Measurements from ENCODE around the gene ESRRA. TPM values are rescaled to one million over a fixed set of nuclear protein-coding genes. Genes with fewer than 3 reads are reported as not detected.

The ESRRA gene
- polyA plus RNA-seq, 1 experiment = 5.5 TPM

GRCh38 chr11:64269540-64270220 lies 35.6 kb upstream of the ESRRA start:
- Histone ChIP-seq H3K27ac (ENCODE audit: low read depth, low read length) (peak overlapping the region; percentile 95), H3K4me3 (ENCODE audit: low read depth, low read length) (peak overlapping the region; percentile 74), H3K27me3 (ENCODE audit: control insufficient read depth, insufficient read depth, low read length) (no peaks in the 10 kb centered on the region), H3K9me3 (ENCODE audit: control insufficient read depth, insufficient read depth, low read length) (no peaks in the 10 kb centered on the region; the same call in 1 of the 2 replicates)
- no peak; the same call in 1 of the 2 replicates for TF ChIP-seq CTCF (IDR thresholded peaks at IDR 0.05; ENCODE audit: low read depth, low read length)
- POLR2A ChIA-PET = interaction anchor here (0.7 to 4.1 kb wide), 11 partner anchors 15 to 96 kb away, joined by 3 to 28 read pairs (median 4); partner anchors contain the start of genes BAD, GPR137, PRDX5 and STIP1
- CTCF ChIA-PET = interaction anchor here (1.0 to 4.0 kb wide), 5 partner anchors 19 to 86 kb away, joined by 3 to 24 read pairs (median 10); partner anchors contain the start of genes CATSPERZ and PLCB3
- DNase-seq (ENCODE audit: low read depth, low spot score) = peak; percentile 100

GRCh38 chr11:64275031-64275800 lies 30.1 kb upstream of the ESRRA start:
- CTCF ChIA-PET = interaction anchor here (0.9 to 1.5 kb wide), 3 partner anchors 22 to 26 kb away, joined by 3 to 16 read pairs (median 5); no protein-coding TSS in a partner anchor
- Histone ChIP-seq H3K27ac (ENCODE audit: low read depth, low read length) (no peak overlapping the region), H3K4me3 (ENCODE audit: low read depth, low read length) (no peak overlapping the region), H3K27me3 (ENCODE audit: control insufficient read depth, insufficient read depth, low read length) (no peaks in the 10 kb centered on the region), H3K9me3 (ENCODE audit: control insufficient read depth, insufficient read depth, low read length) (no peaks in the 10 kb centered on the region; the same call in 1 of the 2 replicates)
- TF ChIP-seq CTCF (IDR thresholded peaks at IDR 0.05; ENCODE audit: low read depth, low read length) = no peak
- DNase-seq (ENCODE audit: low read depth, low spot score) = no peak
- POLR2A ChIA-PET = no interaction called here

GRCh38 chr11:64275841-64276240 lies 29.5 kb upstream of the ESRRA start:
- TF ChIP-seq CTCF (IDR thresholded peaks at IDR 0.05; ENCODE audit: low read depth, low read length) = no peak
- ChIA-PET CTCF (interaction anchor here (0.9 to 1.5 kb wide), 3 partner anchors 21 to 29 kb away, joined by 3 to 5 read pairs (median 5); no protein-coding TSS in a partner anchor), POLR2A (no interaction called here)
- no peak overlapping the region for H3K4me3 ChIP-seq (ENCODE audit: low read depth, low read length)
- H3K27ac ChIP-seq (ENCODE audit: low read depth, low read length) = no peak overlapping the region
- no peaks in the 10 kb centered on the region for H3K27me3 ChIP-seq (ENCODE audit: control insufficient read depth, insufficient read depth, low read length)
- no peaks in the 10 kb centered on the region; the same call in 1 of the 2 replicates for H3K9me3 ChIP-seq (ENCODE audit: control insufficient read depth, insufficient read depth, low read length)
- no peak for DNase-seq (ENCODE audit: low read depth, low spot score)

- POLR2A ChIA-PET = no interaction called here
Measured at GRCh38 chr11:64276653-64277431, 28.5 kb upstream of the ESRRA start.

More at GRCh38 chr11:64276653-64277431, 28.5 kb upstream of the ESRRA start:
- no peak for TF ChIP-seq CTCF (IDR thresholded peaks at IDR 0.05; ENCODE audit: low read depth, low read length)
- no peak overlapping the region for H3K27ac ChIP-seq (ENCODE audit: low read depth, low read length)
- H3K9me3 ChIP-seq (ENCODE audit: control insufficient read depth, insufficient read depth, low read length) = no peaks in the 10 kb centered on the region
- DNase-seq (ENCODE audit: low read depth, low spot score) = no peak
- H3K27me3 ChIP-seq (ENCODE audit: control insufficient read depth, insufficient read depth, low read length) = no peaks in the 10 kb centered on the region
- H3K4me3 ChIP-seq (ENCODE audit: low read depth, low read length) = no peak overlapping the region
- CTCF ChIA-PET = interaction anchor here (0.6 to 1.5 kb wide), 4 partner anchors 16 to 36 kb away, joined by 3 to 11 read pairs (median 5); partner anchors contain the start of gene FKBP2

Measured in AG04450 (cell line).